ENCODE measurements around the gene FSTL5. TPM values are rescaled to one million over a fixed set of nuclear protein-coding genes. Genes with fewer than 3 reads are reported as not detected.

The FSTL5 gene
- total and polyA plus RNA-seq, 2 of the 13 experiments (the other 11 are each of a cell fraction or from before 2014, with no cell fraction given): 0.03 to 0.07 TPM

GRCh38 chr4:161816958-161817357 is 346.8 kb downstream of the FSTL5 start:
- POLR2A ChIA-PET: no interaction called here
- no peaks in the 10 kb centered on the region for H4K20me1 ChIP-seq (ENCODE audit: insufficient read depth, low read length)
- DNase-seq (ENCODE audit: low spot score) (no peak), ATAC-seq (no peak), FAIRE-seq (no peak)
- no TSS peak for BruUV-seq (replicated peaks)
- H3K79me2 ChIP-seq (ENCODE audit: insufficient read depth, low read length): no peaks in the 10 kb centered on the region
- H3K4me2 ChIP-seq (ENCODE audit: low read depth, low read length): no peak overlapping the region
- no peak overlapping the region for H3K4me3 ChIP-seq (replicated peaks in 1 of 3; ENCODE audit: insufficient read depth in 1 of 3, low read depth in 2 of 3, low read length in 3 of 3)
- H2AFZ ChIP-seq (ENCODE audit: low read length): no peak overlapping the region
- TF ChIP-seq ZNF678 (CRISPR knock-in tag; IDR thresholded peaks at IDR 0.05): no peak
- TF ChIP-seq ATF5 (CRISPR knock-in tag; IDR thresholded peaks at IDR 0.05; ENCODE audit: low read depth): no peak
- no peak for TF ChIP-seq POGZ (CRISPR knock-in tag; IDR thresholded peaks at IDR 0.05)
- TF ChIP-seq ATRX (CRISPR knock-in tag; IDR thresholded peaks at IDR 0.05; ENCODE audit: borderline replicate concordance): no peak
- TF ChIP-seq ZNF772 (CRISPR knock-in tag; IDR thresholded peaks at IDR 0.05): no peak
- no peak for TF ChIP-seq ISL2 (CRISPR knock-in tag; IDR thresholded peaks at IDR 0.05)
- no peak for TF ChIP-seq TAF15 (IDR thresholded peaks at IDR 0.05; ENCODE audit: low read depth, low read length, poor library complexity, severe bottlenecking)
- TF ChIP-seq ZNF558 (CRISPR knock-in tag; IDR thresholded peaks at IDR 0.05; ENCODE audit: borderline replicate concordance): no peak
- no peak for TF ChIP-seq GTF3A (CRISPR knock-in tag; conservative IDR thresholded peaks at IDR 0.05)
- no peak for TF ChIP-seq ZNF616 (CRISPR knock-in tag; IDR thresholded peaks at IDR 0.05; ENCODE audit: low read depth)
- TF ChIP-seq, protein P1, sequence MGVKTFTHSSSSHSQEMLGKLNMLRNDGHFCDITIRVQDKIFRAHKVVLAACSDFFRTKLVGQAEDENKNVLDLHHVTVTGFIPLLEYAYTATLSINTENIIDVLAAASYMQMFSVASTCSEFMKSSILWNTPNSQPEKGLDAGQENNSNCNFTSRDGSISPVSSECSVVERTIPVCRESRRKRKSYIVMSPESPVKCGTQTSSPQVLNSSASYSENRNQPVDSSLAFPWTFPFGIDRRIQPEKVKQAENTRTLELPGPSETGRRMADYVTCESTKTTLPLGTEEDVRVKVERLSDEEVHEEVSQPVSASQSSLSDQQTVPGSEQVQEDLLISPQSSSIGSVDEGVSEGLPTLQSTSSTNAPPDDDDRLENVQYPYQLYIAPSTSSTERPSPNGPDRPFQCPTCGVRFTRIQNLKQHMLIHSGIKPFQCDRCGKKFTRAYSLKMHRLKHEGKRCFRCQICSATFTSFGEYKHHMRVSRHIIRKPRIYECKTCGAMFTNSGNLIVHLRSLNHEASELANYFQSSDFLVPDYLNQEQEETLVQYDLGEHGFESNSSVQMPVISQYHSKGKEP (CRISPR knock-in tag; IDR thresholded peaks at IDR 0.05): no peak
- TF ChIP-seq, protein P2, sequence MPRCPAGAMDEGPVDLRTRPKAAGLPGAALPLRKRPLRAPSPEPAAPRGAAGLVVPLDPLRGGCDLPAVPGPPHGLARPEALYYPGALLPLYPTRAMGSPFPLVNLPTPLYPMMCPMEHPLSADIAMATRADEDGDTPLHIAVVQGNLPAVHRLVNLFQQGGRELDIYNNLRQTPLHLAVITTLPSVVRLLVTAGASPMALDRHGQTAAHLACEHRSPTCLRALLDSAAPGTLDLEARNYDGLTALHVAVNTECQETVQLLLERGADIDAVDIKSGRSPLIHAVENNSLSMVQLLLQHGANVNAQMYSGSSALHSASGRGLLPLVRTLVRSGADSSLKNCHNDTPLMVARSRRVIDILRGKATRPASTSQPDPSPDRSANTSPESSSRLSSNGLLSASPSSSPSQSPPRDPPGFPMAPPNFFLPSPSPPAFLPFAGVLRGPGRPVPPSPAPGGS (CRISPR knock-in tag; IDR thresholded peaks at IDR 0.05): no peak
- TF ChIP-seq TFDP2 (CRISPR knock-in tag; IDR thresholded peaks at IDR 0.05): no peak
- TF ChIP-seq KLF6 (CRISPR knock-in tag; IDR thresholded peaks at IDR 0.05): no peak
- TF ChIP-seq ZNF644 (CRISPR knock-in tag; IDR thresholded peaks at IDR 0.05; ENCODE audit: low read depth): no peak
- no peak overlapping the region for H3K27ac ChIP-seq (ENCODE audit: extremely low read length, insufficient read depth, low read length)
- CTCF ChIA-PET (ENCODE audit: low intra/inter-chr PET ratio, low total read pairs): no interaction called here
- WGBS (ENCODE audit: low lambda C conversion rate): 44% methylated on average over 1 of the region's 1 CpG
- H3K9ac ChIP-seq (ENCODE audit: insufficient read depth, low read depth, low read length): no peak overlapping the region
- H3K27me3 ChIP-seq (ENCODE audit: control insufficient read depth in 1 of 2, insufficient read depth in 2 of 2, low read length in 2 of 2): no peaks in the 10 kb centered on the region
- intact Hi-C loops (cut with micrococcal nuclease; ENCODE audit: unreplicated experiment): no loop called here
- in situ Hi-C loops (cut with HindIII; ENCODE audit: extremely low pct_ligation_motif_present, low pct_unique_long_range_greater_than_20kb): no loop called here
- no peaks in the 10 kb centered on the region for H3K4me1 ChIP-seq (ENCODE audit: insufficient read depth, low read length)
- H3K9me3 ChIP-seq (ENCODE audit: low read length): no peaks in the 10 kb centered on the region
- no peaks in the 10 kb centered on the region for H3K36me3 ChIP-seq (replicated peaks in 1 of 2; ENCODE audit: control insufficient read depth in 1 of 2, insufficient read depth in 2 of 2, low read length in 2 of 2)
